Measurements from ENCODE around the gene POP4.

GRCh38 chr19:29662278-29662603 is 56.2 kb downstream of the POP4 start:
- no peak for TF ChIP-seq POLR2A (IDR thresholded peaks at IDR 0.05)
- TF ChIP-seq CTCF (IDR thresholded peaks at IDR 0.05), result no peak
